ENCODE results near the gene RNASE13.

Gene RNASE13

DNA sequence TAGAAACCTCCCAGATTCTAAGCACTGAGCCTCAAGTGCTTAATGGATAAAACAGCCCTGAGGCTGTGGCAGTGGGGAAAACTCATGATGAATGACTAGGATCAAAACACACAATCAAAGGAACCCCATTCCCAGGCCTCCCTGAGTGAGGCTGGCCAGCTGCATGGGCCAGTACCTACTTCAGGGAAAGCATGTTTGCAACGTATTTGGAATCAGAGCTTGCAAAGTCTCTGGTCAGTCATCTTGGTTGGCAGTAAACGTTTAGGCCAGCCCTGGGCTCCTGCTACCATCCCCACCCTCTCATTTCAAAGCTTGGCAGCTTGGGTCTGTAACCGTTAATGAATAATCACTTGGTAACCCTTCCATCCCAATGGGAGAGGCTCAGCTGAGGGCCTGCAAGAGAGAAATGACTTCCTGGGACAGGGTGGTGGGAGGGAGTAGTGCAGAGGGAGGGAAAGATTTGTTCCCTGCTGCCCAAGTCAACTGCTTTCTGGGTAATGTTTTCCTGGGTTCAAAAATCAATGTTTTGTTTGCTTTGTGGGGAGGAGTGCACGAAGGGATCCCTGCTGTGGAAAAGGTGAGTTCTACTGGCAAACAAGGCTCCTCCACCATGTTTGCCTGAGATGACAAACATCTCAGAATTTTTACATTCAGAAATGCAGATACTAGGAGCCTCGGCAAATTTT, 21.0 kb upstream of the RNASE13 start:
- H3K9me3 ChIP-seq = no peaks in the 10 kb centered on the region
- no peaks in the 10 kb centered on the region for H3K27me3 ChIP-seq
- no peak overlapping the region for H3K27ac ChIP-seq
- no peaks in the 10 kb centered on the region for H4K20me1 ChIP-seq
- no peak overlapping the region for H3K4me2 ChIP-seq
- no peak overlapping the region for H3K4me3 ChIP-seq
- H3K9ac ChIP-seq = no peak overlapping the region
- H3K4me1 ChIP-seq = no peaks in the 10 kb centered on the region
- TF ChIP-seq Cebpa-rat (IDR thresholded peaks at IDR 0.05) = no peak
- no peaks in the 10 kb centered on the region for H3K36me3 ChIP-seq

GRCh38 chr14:21054768-21055145, 20.1 kb upstream of the RNASE13 start:
- Histone ChIP-seq H3K27me3 (no peaks in the 10 kb centered on the region), H3K4me3 (no peak overlapping the region), H3K4me2 (no peak overlapping the region)

DNA sequence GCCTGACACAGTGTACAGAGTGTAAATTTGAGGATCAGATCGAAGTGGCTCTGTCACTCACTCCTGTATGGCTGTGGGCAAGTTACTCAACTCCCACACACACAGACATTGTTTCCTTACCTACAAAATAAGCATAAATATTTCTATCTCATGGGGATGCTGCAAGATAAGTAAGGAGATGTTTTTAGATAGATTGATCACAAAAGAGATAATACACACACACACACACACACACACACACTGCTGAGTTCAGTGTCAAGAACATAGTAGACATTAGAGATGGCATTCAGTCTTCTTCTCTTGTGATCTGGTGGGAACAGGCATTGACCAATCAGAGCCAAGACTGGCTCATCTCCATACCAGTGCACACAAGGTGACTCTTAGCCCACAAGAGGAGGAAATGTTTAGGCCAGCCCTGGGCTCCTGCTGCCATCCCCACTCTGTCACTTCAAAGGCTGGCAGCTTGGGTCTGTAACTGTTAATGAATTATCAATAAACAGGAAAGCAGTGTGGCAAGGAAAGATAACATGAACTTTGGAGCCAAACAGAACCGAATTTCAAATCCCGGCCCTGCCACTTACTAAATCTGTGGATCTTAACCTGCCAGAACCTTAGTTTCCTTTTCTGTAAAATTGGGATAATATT, 19.6 kb upstream of the RNASE13 start:
- H3K9me3 ChIP-seq = no peaks in the 10 kb centered on the region
- no peak overlapping the region for H3K4me3 ChIP-seq
- H3K27me3 ChIP-seq = no peaks in the 10 kb centered on the region
- H3K4me1 ChIP-seq = no peaks in the 10 kb centered on the region
- H4K20me1 ChIP-seq = no peaks in the 10 kb centered on the region
- no peak overlapping the region for H3K9ac ChIP-seq
- no peak overlapping the region for H3K4me2 ChIP-seq
- no peak for TF ChIP-seq Cebpa-rat (IDR thresholded peaks at IDR 0.05)
- H3K27ac ChIP-seq = no peak overlapping the region
- H3K36me3 ChIP-seq = no peaks in the 10 kb centered on the region

More at GRCh38 chr14:21054768-21055145, 20.1 kb upstream of the RNASE13 start:
- no peak for TF ChIP-seq Cebpa-rat (IDR thresholded peaks at IDR 0.05)
- Histone ChIP-seq H3K4me1 (no peaks in the 10 kb centered on the region), H3K9me3 (no peaks in the 10 kb centered on the region), H3K9ac (no peak overlapping the region), H4K20me1 (no peaks in the 10 kb centered on the region), H3K27ac (no peak overlapping the region), H3K36me3 (no peaks in the 10 kb centered on the region)

DNA sequence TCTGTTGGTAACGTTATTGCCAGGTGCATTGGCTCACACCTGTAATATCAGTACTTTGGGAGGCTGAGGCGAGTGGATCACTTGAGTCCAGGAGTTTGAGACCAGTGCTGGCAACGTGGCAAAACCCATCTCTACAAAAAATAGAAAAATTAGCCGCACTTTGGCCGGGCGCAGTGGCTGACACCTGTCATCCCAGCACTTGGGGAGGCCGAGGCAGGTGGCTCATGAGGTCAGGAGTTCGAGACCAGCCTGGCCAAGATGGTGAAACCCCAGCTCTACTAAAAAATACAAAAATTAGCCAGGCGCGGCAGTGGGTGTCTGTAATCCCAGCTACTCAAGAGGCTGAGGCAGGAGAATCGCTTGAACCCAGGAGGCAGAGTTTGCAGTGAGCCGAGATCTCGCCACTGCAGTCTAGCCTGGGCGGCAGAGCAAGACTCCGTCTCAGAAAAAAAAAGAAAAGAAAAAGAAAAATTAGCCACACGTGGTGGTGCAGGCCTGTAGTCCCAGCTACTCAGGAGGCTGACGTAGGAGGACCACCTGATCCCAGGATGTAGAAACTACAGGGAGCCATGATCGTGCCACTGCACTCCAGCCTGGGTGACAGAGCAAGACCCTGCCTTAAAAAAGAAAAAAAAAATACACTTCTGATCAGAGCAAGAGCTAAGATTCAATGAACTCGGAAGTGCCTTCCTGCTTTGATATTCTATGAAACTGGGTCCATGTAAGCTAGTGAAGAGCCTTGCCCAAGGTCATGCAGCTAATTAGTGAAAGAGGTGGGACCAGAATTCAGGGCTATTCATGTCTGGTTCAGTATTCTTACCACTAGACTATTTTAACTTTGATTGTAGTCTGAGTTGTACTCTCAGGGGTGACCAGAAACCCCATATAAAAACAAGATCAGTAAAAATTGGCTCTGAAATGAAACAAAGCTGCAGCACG, 18.8 kb upstream of the RNASE13 start:
- Histone ChIP-seq H3K9ac (no peak overlapping the region), H3K4me3 (no peak overlapping the region), H3K27ac (no peak overlapping the region), H4K20me1 (no peaks in the 10 kb centered on the region), H3K4me2 (no peak overlapping the region), H3K36me3 (no peaks in the 10 kb centered on the region), H3K9me3 (no peaks in the 10 kb centered on the region), H3K27me3 (no peaks in the 10 kb centered on the region), H3K4me1 (no peaks in the 10 kb centered on the region)
- no peak for TF ChIP-seq Cebpa-rat (IDR thresholded peaks at IDR 0.05)

DNA sequence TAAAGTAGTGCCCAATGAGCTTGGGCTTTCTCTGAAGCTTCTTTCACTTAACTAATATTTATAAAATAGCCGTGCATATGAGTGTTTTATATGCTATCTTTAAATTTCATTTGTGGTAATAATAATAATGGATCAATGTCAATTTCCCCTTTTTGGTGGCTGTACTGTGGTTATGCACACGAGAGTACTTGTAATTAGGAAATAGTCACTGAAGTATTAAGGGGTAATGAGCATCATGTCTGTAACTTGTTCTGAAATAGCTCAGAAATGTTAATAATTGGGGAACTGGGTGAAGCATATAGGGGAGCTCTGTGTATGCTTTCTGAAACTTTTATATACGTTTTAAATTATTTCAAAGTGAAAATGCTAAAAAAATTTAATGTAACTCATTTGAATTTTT, 16.0 kb upstream of the RNASE13 start:
- TF ChIP-seq Cebpa-rat (IDR thresholded peaks at IDR 0.05) = no peak
- no peaks in the 10 kb centered on the region for H3K27me3 ChIP-seq
- H3K27ac ChIP-seq = no peak overlapping the region
- H3K4me1 ChIP-seq = no peaks in the 10 kb centered on the region
- H4K20me1 ChIP-seq = no peaks in the 10 kb centered on the region
- no peak overlapping the region for H3K9ac ChIP-seq
- no peaks in the 10 kb centered on the region for H3K9me3 ChIP-seq
- no peak overlapping the region for H3K4me2 ChIP-seq
- no peak overlapping the region for H3K4me3 ChIP-seq
- no peaks in the 10 kb centered on the region for H3K36me3 ChIP-seq

- TF ChIP-seq Cebpa-rat (IDR thresholded peaks at IDR 0.05) = no peak
- no peaks in the 10 kb centered on the region for H3K9me3 ChIP-seq
- no peak overlapping the region for H3K4me3 ChIP-seq
- no peaks in the 10 kb centered on the region for H3K36me3 ChIP-seq
- H3K27me3 ChIP-seq = no peaks in the 10 kb centered on the region
- no peak overlapping the region for H3K4me2 ChIP-seq
- no peaks in the 10 kb centered on the region for H4K20me1 ChIP-seq
- H3K9ac ChIP-seq = no peak overlapping the region
- H3K4me1 ChIP-seq = peaks cover 8% of the 10 kb centered on the region
- H3K27ac ChIP-seq = no peak overlapping the region
Measured at GRCh38 chr14:21049271-21049673, 14.7 kb upstream of the RNASE13 start.

DNA sequence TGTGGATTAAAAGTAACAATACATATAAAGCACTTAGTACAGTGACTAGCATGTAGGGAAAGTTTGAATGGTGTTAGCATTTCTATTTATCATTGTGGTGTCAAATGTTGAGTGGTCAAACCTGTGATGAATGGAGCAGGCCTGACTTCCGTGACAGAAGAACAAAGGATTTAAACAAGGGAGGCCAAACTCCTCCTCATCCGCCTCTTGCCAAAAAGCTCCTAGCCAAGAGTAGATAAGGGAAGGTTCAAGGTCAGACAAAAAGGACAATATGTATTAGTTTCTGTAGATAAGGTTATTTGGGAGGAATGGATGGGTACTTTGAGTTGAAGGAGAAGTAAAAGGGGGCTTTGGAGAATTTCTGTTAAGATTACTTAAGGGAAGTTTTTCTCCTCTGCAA, 14.0 kb upstream of the RNASE13 start:
- no peak overlapping the region for H3K27ac ChIP-seq
- no peaks in the 10 kb centered on the region for H3K36me3 ChIP-seq
- H3K4me3 ChIP-seq = no peak overlapping the region
- peaks cover 12% of the 10 kb centered on the region for H3K4me1 ChIP-seq
- H4K20me1 ChIP-seq = no peaks in the 10 kb centered on the region
- no peaks in the 10 kb centered on the region for H3K9me3 ChIP-seq
- TF ChIP-seq Cebpa-rat (IDR thresholded peaks at IDR 0.05) = no peak
- no peaks in the 10 kb centered on the region for H3K27me3 ChIP-seq
- no peak overlapping the region for H3K9ac ChIP-seq
- H3K4me2 ChIP-seq = no peak overlapping the region

DNA sequence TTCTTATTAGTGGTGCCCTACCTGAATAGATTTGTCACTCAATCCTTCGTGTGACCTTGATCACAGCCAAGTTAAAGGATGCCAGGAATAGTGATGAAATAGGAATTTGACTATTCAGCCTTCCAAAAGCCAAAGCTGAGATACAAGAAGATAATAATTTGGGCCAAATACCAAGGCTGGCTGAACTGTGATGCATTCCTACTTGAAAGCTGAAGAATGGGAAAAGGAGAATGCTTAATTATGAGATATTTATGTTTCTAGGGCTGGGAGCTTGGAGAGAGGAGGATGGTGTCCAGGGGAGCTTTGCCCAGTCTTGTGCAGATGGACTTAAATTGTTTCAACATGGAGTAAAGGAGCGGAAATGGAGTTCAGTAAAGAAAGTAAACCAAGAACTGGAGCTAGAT, 12.8 kb upstream of the RNASE13 start:
- Histone ChIP-seq H3K27me3 (no peaks in the 10 kb centered on the region), H3K9me3 (no peaks in the 10 kb centered on the region), H3K4me1 (peaks cover 12% of the 10 kb centered on the region), H3K4me2 (no peak overlapping the region), H3K9ac (no peak overlapping the region), H4K20me1 (no peaks in the 10 kb centered on the region), H3K36me3 (no peaks in the 10 kb centered on the region), H3K27ac (no peak overlapping the region), H3K4me3 (no peak overlapping the region)
- no peak for TF ChIP-seq Cebpa-rat (IDR thresholded peaks at IDR 0.05)

- Histone ChIP-seq H3K36me3 (no peaks in the 10 kb centered on the region), H3K4me1 (peaks cover 12% of the 10 kb centered on the region), H3K9me3 (no peaks in the 10 kb centered on the region), H3K4me3 (no peak overlapping the region), H3K4me2 (peak overlapping the region; percentile 38), H3K27ac (no peak overlapping the region), H4K20me1 (no peaks in the 10 kb centered on the region), H3K9ac (no peak overlapping the region), H3K27me3 (no peaks in the 10 kb centered on the region)
- TF ChIP-seq Cebpa-rat (IDR thresholded peaks at IDR 0.05) = peak; percentile 56; the same call in 1 of the 2 replicates
Measured at GRCh38 chr14:21043974-21044618, 9.5 kb upstream of the RNASE13 start.
